Activated CD8-positive, alpha-beta memory T cell treated with anti-CD3 and anti-CD28 coated beads for 24 hours (primary cell): Measurements from ENCODE around the gene GID8.

Source experiments
- DNase-seq: peaks from one replicate; pipeline ENCODE4 v3.0.0-alpha.2; 2020

The GID8 gene

GRCh38 chr20:62991196-62991807, 53.4 kb downstream of the GID8 start:
- no peak for DNase-seq

DNA sequence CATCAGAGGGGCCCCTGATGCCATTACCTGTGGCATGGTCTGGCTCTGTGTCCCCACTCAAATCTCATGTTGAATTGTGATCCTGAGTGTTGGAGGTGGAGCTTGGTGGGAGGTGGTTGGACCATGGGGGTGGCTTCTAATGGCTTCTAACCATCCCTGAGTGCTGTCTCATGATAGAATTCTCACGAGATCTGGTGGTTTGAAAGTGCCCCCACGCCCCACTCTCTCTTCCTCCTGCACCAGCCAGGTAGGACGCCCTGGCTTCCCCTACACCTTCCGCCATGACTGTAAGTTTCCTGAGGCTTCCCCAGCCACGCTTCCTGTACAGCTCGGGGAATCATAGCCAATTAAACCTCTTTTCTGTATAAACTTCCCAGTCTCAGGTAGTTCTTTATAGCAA, 53.9 kb downstream of the GID8 start:
- DNase-seq = no peak

DNA sequence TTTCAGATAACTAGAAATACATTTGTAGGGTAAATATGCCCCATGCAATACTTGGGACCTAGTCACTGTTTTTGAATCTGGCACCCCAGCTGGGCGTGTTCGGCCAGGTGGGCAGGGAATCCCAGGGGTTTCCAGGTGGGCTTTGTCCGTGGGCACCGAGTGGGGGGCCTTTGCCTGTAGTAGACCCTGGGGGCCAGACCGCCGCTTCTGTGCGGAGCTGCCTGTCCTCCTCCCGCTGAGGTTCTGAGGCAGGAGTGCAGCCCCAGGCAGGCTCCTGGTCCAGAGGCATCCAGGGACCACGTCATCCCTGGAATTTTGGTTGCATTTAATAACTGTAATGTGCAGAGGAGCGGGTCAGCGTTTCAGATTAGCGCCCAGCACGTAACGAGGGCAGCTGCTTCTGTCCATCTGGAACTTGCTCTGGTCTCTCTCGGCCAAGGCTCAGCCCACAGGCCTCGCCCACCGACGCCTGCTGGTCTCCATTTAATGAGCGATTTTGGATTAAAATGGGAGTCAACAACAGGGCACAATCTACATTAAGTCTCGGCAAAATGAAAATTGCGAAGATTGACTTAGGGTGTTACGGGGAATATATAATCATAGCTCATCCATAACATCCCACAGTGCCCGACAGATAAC, 56.0 kb downstream of the GID8 start:
- DNase-seq = no peak

GRCh38 chr20:62994869-62995281, 56.9 kb downstream of the GID8 start:
- no peak for DNase-seq

- no peak for DNase-seq
These were observed 57.5 kb downstream of the GID8 start for GRCh38 chr20:62995481-62995880.

DNA sequence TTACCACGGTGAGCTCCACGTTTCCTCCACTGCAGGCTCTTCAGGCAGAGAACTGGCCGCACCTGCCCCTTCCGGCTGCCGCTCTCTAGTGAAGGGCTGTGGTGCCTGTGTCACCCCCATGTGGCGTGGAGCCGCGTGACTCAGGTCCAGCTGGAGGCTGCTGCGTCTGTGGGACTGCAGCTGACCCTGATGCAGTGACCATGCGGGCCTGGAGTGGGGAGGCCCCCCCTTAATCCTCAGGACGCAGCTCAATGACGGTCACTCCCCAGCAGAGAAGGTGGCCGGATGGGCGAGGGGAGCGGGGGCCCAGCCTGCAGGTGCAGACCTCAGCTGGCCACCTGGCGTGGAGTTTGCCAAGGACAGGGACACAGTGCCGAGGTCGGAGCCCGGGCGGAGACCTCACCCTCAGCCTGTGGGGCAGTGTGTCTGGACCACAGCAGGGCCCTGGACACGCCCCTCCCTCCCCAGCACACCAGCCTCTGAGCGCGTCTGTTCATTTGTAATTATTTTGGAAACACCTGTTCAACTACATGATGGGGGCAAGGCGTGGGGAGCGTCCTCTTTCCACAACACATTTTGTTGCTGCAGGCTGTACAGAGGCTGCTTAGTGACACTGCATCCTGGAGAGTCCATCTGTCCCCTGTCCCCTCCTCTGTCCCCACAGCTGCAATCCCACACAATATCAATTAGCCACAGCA, 58.1 kb downstream of the GID8 start:
- DNase-seq = no peak

GRCh38 chr20:62996596-62996982, 58.6 kb downstream of the GID8 start:
- no peak for DNase-seq

DNA sequence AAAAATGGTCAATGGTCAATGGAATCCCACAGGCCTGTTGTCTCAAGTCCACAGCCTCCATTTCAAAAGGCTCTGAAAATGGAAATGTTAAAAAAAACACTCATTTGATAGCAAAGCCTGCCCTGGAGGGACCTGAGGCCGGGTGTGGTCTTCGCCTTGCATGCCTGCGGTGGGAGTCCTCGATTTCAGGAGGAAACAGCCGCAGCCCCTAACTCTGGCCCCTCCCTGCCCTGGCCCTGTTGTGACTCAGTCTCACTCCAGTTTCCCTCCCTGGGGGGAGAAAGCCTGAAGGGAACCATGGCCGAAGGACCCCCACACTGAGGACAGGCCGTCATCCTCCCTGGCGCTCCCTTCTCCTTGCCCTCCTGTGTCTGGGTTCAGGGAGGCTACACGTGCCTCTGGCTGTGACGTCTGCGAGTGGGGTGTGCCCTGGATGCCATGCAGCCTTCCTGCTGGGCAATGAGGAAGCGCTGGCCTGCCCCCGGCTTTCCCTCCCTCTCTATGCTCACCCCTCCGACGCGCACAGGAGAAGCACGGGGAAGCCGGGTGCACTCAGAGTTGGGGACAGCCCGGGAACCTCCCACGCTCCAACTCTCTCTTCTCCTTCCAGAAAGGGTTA, 59.6 kb downstream of the GID8 start:
- no peak for DNase-seq
